SK-N-MC (cell line): ENCODE data around the gene PRICKLE2.

Experiments used
- EZH2 ChIP-seq: fragments of 200-600 bp; sonication (generic); IDR thresholded peaks from one replicate; pipeline ENCODE4 v1.6.1; 2017; ENCODE audit warnings: antibody characterized with exemption
- POLR2AphosphoS5 ChIP-seq: IDR thresholded peaks from 2 replicates; pipeline ENCODE4 v1.6.1; 2012; ENCODE audit warnings: mild to moderate bottlenecking, low read depth, low read length, borderline replicate concordance

DNA sequence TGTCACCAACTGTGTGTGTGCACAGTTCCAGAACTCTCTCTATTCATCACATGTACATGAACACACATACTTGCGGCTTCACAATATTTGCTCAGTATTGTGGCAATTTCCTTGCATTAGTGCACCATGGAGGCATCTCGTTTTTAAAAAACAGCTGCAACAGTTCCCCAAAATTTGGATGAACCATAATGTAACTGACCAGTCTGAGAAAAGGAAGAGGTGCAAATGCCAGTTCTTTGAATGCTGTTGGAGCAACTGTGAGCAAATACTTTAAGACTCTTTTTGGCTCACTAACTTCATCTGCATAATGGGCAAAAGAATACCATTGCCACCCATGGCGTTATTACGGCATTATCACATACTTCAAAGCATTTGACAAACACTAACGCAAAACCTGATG is 163.6 kb downstream of the PRICKLE2 start:
- TF ChIP-seq EZH2 (no peak), POLR2AphosphoS5 (no peak)
